ENCODE measurements around the gene HSBP1L1. TPM values are rescaled to one million over a fixed set of nuclear protein-coding genes. Genes with fewer than 3 reads are reported as not detected.

The HSBP1L1 gene
- total RNA-seq, 1 experiment from 2014 or later, result 49.4 TPM

- no peak for DNase-seq (ENCODE audit: unreplicated experiment)
- ChIA-PET POLR2A (no interaction called here), CTCF (interaction anchor here (1.0 kb wide), 1 partner anchor 16 kb away, joined by 3 read pairs; no protein-coding TSS in a partner anchor)
- Mint-ChIP-seq H3K9me3 (ENCODE audit: unreplicated experiment) (no peaks in the 10 kb centered on the region), H3K4me1 (ENCODE audit: insufficient read depth, unreplicated experiment) (peaks cover 6% of the 10 kb centered on the region), H3K27ac (ENCODE audit: low read depth, unreplicated experiment) (no peak overlapping the region), H3K36me3 (ENCODE audit: insufficient read depth, unreplicated experiment) (peaks cover 25% of the 10 kb centered on the region), H3K27me3 (ENCODE audit: insufficient read depth, unreplicated experiment) (no peaks in the 10 kb centered on the region), H3K4me3 (ENCODE audit: unreplicated experiment) (no peak overlapping the region)
- intact Hi-C loops (cut with micrococcal nuclease), result no loop called here
- no TSS peak for BruUV-seq (replicated peaks)
- TF ChIP-seq, protein P1, sequence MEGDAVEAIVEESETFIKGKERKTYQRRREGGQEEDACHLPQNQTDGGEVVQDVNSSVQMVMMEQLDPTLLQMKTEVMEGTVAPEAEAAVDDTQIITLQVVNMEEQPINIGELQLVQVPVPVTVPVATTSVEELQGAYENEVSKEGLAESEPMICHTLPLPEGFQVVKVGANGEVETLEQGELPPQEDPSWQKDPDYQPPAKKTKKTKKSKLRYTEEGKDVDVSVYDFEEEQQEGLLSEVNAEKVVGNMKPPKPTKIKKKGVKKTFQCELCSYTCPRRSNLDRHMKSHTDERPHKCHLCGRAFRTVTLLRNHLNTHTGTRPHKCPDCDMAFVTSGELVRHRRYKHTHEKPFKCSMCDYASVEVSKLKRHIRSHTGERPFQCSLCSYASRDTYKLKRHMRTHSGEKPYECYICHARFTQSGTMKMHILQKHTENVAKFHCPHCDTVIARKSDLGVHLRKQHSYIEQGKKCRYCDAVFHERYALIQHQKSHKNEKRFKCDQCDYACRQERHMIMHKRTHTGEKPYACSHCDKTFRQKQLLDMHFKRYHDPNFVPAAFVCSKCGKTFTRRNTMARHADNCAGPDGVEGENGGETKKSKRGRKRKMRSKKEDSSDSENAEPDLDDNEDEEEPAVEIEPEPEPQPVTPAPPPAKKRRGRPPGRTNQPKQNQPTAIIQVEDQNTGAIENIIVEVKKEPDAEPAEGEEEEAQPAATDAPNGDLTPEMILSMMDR (IDR thresholded peaks at IDR 0.05; ENCODE audit: unreplicated experiment), result no peak
Observed at GRCh38 chr18:79944126-79944731, 20.2 kb upstream of the HSBP1L1 start.

DNA sequence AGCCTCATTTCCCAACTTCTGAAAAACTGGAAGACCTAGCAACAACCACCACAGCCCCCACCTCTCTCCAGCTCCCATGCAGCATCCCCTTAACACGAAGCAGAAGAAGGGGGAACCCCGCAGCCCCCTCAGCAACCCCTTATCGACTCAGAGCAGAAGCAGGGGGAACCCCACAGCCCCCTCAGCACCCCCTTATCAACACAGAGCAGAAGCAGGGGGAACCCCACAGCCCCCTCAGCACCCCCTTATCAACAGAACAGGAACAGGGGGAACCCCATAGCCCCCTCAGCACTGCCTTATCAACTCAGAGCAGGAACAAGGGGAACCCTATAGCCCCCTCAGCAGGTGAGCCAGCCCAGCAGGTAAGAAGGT, 19.7 kb upstream of the HSBP1L1 start:
- Mint-ChIP-seq H3K27me3 (ENCODE audit: insufficient read depth, unreplicated experiment) (no peaks in the 10 kb centered on the region), H3K4me1 (ENCODE audit: insufficient read depth, unreplicated experiment) (peaks cover 6% of the 10 kb centered on the region), H3K27ac (ENCODE audit: low read depth, unreplicated experiment) (no peak overlapping the region), H3K36me3 (ENCODE audit: insufficient read depth, unreplicated experiment) (peaks cover 25% of the 10 kb centered on the region), H3K9me3 (ENCODE audit: unreplicated experiment) (no peaks in the 10 kb centered on the region), H3K4me3 (ENCODE audit: unreplicated experiment) (no peak overlapping the region)
- TF ChIP-seq, protein P1 (IDR thresholded peaks at IDR 0.05; ENCODE audit: unreplicated experiment), result no peak
- no TSS peak for BruUV-seq (replicated peaks)
- CTCF ChIA-PET, result interaction anchor here (0.6 to 1.0 kb wide), 3 partner anchors 15 to 281 kb away, joined by 3 read pairs; no protein-coding TSS in a partner anchor
- intact Hi-C loops (cut with micrococcal nuclease), result no loop called here
- DNase-seq (ENCODE audit: unreplicated experiment), result no peak
- POLR2A ChIA-PET, result no interaction called here

GRCh38 chr18:79945118-79946042, 19.1 kb upstream of the HSBP1L1 start:
- H3K27me3 Mint-ChIP-seq (ENCODE audit: insufficient read depth, unreplicated experiment), result no peaks in the 10 kb centered on the region
- POLR2A ChIA-PET, result interaction anchor here (0.6 kb wide), 1 partner anchor 32 kb away, joined by 3 read pairs; no protein-coding TSS in a partner anchor
- CTCF ChIA-PET, result interaction anchor here (0.6 to 1.0 kb wide), 4 partner anchors 15 to 282 kb away, joined by 3 to 4 read pairs (median 3); no protein-coding TSS in a partner anchor
- peaks cover 25% of the 10 kb centered on the region for H3K36me3 Mint-ChIP-seq (ENCODE audit: insufficient read depth, unreplicated experiment)
- intact Hi-C loops (cut with micrococcal nuclease), result no loop called here
- H3K27ac Mint-ChIP-seq (ENCODE audit: low read depth, unreplicated experiment), result no peak overlapping the region
- peaks cover 6% of the 10 kb centered on the region for H3K4me1 Mint-ChIP-seq (ENCODE audit: insufficient read depth, unreplicated experiment)
- H3K4me3 Mint-ChIP-seq (ENCODE audit: unreplicated experiment), result no peak overlapping the region
- no peaks in the 10 kb centered on the region for H3K9me3 Mint-ChIP-seq (ENCODE audit: unreplicated experiment)
- BruUV-seq (replicated peaks), result no TSS peak
- no peak for DNase-seq (ENCODE audit: unreplicated experiment)
- TF ChIP-seq, protein P1 (IDR thresholded peaks at IDR 0.05; ENCODE audit: unreplicated experiment), result no peak

- intact Hi-C loops (cut with micrococcal nuclease), result no loop called here
- H3K27me3 Mint-ChIP-seq (ENCODE audit: insufficient read depth, unreplicated experiment), result no peaks in the 10 kb centered on the region
- H3K9me3 Mint-ChIP-seq (ENCODE audit: unreplicated experiment), result no peaks in the 10 kb centered on the region
- no TSS peak for BruUV-seq (replicated peaks)
- ChIA-PET POLR2A (no interaction called here), CTCF (interaction anchor here (0.6 to 0.8 kb wide), 4 partner anchors 83 to 531 kb away, joined by 3 read pairs; no protein-coding TSS in a partner anchor)
- peaks cover 6% of the 10 kb centered on the region for H3K4me1 Mint-ChIP-seq (ENCODE audit: insufficient read depth, unreplicated experiment)
- no peak overlapping the region for H3K27ac Mint-ChIP-seq (ENCODE audit: low read depth, unreplicated experiment)
- TF ChIP-seq, protein P1 (IDR thresholded peaks at IDR 0.05; ENCODE audit: unreplicated experiment), result no peak
- peaks cover 21% of the 10 kb centered on the region for H3K36me3 Mint-ChIP-seq (ENCODE audit: insufficient read depth, unreplicated experiment)
- H3K4me3 Mint-ChIP-seq (ENCODE audit: unreplicated experiment), result no peak overlapping the region
- DNase-seq (ENCODE audit: unreplicated experiment), result no peak
Observed at GRCh38 chr18:79947054-79947755, 17.2 kb upstream of the HSBP1L1 start.

All from MCF 10A (cell line).